Measurements from ENCODE around the gene PLXNA1.

GRCh38 chr3:126995254-126995780, 12.4 kb downstream of the PLXNA1 start:
- TF ChIP-seq CTCF (IDR thresholded peaks at IDR 0.05): no peak
- TF ChIP-seq POLR2AphosphoS5 (IDR thresholded peaks at IDR 0.05): no peak
- TF ChIP-seq EP300 (IDR thresholded peaks at IDR 0.05; ENCODE audit: low read depth): no peak

Measured in transverse colon (tissue), 4 donors.